Common myeloid progenitor, CD34-positive (primary cell): ENCODE measurements around the gene OSBPL10.

ENCODE experiments used
- CTCF ChIA-PET: fragments of 350-600 bp; sonication (Branson Sonifier 250); formaldehyde crosslinking; loops from one replicate; lab custom pipeline; 2021; ENCODE audit warnings: antibody characterized with exemption; lab: Charles Lee
- POLR2A ChIA-PET: fragments of 350-600 bp; sonication (Branson Sonifier 250); formaldehyde crosslinking; loops from one replicate; lab custom pipeline; 2021; ENCODE audit warnings: antibody characterized with exemption; lab: Charles Lee
- DNase-seq, 3 donors: peaks; one replicate each; pipeline versions ENCODE4 v3.0.0 to v3.0.0-alpha.2; 2013
- H3K27ac ChIP-seq, 2 experiments: 1 replicate in 1 of 2; 2 replicates in 1 of 2; pipeline ENCODE4 v1.7.0; 2013; ENCODE audit warnings: inconsistent platforms in 2 of 2, low read length in 2 of 2, mild to moderate bottlenecking in 2 of 2, low read depth in 1 of 2, moderate library complexity in 1 of 2; ENCODE audit not compliant: severe bottlenecking in 2 of 2, insufficient read depth in 1 of 2, poor library complexity in 1 of 2
- H3K27me3 ChIP-seq, 5 experiments: replicated peaks in 2 of 5; 1 replicate in 3 of 5; 2 replicates in 2 of 5; pipeline versions ENCODE4 v1.6.1 to v1.7.0; 2013; ENCODE audit warnings: low read length in 4 of 5, mild to moderate bottlenecking in 2 of 5, moderate library complexity in 2 of 5, inconsistent platforms in 1 of 5; ENCODE audit not compliant: insufficient read depth in 5 of 5, control insufficient read depth in 4 of 5
- H3K36me3 ChIP-seq, 4 experiments: 1 replicate in 2 of 4; 2 replicates in 2 of 4; pipeline versions ENCODE4 v1.6.1 to v1.7.0; 2013; ENCODE audit warnings: low read length in 3 of 4, control low read depth in 1 of 4, mild to moderate bottlenecking in 1 of 4; ENCODE audit not compliant: control insufficient read depth in 4 of 4, insufficient read depth in 4 of 4
- H3K4me1 ChIP-seq, 4 experiments: 1 replicate in 3 of 4; 2 replicates in 1 of 4; pipeline versions ENCODE4 v1.6.1 to v1.7.1; 2013; ENCODE audit warnings: low read length in 3 of 4, mild to moderate bottlenecking in 3 of 4, control low read depth in 1 of 4, inconsistent platforms in 1 of 4, moderate library complexity in 1 of 4; ENCODE audit not compliant: control insufficient read depth in 4 of 4, insufficient read depth in 4 of 4; ENCODE audit errors: control extremely low read depth in 1 of 4
- H3K4me3 ChIP-seq, 7 experiments: 1 replicate in 4 of 7; 2 replicates in 3 of 7; pipeline versions ENCODE4 v1.5.1 to v1.7.0; 2013; ENCODE audit warnings: mild to moderate bottlenecking in 7 of 7, low read length in 6 of 7, moderate library complexity in 6 of 7, inconsistent platforms in 2 of 7, low read depth in 2 of 7, control low read depth in 1 of 7; ENCODE audit not compliant: insufficient read depth in 4 of 7, control insufficient read depth in 1 of 7; ENCODE audit errors: extremely low read depth in 1 of 7
- H3K9me3 ChIP-seq, 5 experiments: 1 replicate in 4 of 5; 2 replicates in 1 of 5; pipeline versions ENCODE4 v1.6.1 to v1.7.1; 2013; ENCODE audit warnings: low read length in 4 of 5, mild to moderate bottlenecking in 2 of 5, inconsistent platforms in 1 of 5, low read depth in 1 of 5, moderate library complexity in 1 of 5; ENCODE audit not compliant: control insufficient read depth in 4 of 5, insufficient read depth in 2 of 5; ENCODE audit errors: control extremely low read depth in 1 of 5
- WGBS: methylation state at CpG from one replicate; pipeline ENCODE4 v1.1.5; 2013; ENCODE audit not compliant: insufficient coverage; 5-methylcytosine and 5-hydroxymethylcytosine counted together

OSBPL10 gene

DNA sequence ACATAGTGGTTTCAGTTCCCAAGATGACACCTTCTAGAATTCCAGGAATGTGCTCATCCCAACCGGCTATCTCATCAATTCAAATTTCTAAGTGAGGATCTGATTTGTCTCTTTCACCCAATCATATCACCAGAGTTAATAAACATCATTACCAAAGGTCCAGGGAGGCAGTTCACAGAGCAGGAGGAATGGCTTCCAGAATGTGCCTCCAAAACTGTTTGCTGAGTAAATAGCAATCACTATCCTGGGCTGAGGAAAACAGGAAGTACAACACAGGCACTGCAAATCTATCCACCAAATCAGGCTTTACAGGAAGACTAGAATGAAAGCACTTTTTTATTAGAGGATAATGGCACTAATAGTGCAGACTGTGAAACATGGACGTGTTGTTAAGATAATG is 61.5 kb downstream of the OSBPL10 start:
- H3K4me3 ChIP-seq: no peak overlapping the region
- no peaks in the 10 kb centered on the region for H3K36me3 ChIP-seq
- H3K4me1 ChIP-seq: peaks cover 0 to 16% (median 4%) of the 10 kb centered on the region in 4 experiments
- DNase-seq: no peak
- 100% methylated on average over 1 of the region's 2 CpGs for WGBS
- peaks cover 0 to 8% (median 3%) of the 10 kb centered on the region in 5 experiments for H3K9me3 ChIP-seq
- POLR2A ChIA-PET: no interaction called here
- CTCF ChIA-PET: no interaction called here
- H3K27ac ChIP-seq: no peak overlapping the region
- no peaks in the 10 kb centered on the region for H3K27me3 ChIP-seq

DNA sequence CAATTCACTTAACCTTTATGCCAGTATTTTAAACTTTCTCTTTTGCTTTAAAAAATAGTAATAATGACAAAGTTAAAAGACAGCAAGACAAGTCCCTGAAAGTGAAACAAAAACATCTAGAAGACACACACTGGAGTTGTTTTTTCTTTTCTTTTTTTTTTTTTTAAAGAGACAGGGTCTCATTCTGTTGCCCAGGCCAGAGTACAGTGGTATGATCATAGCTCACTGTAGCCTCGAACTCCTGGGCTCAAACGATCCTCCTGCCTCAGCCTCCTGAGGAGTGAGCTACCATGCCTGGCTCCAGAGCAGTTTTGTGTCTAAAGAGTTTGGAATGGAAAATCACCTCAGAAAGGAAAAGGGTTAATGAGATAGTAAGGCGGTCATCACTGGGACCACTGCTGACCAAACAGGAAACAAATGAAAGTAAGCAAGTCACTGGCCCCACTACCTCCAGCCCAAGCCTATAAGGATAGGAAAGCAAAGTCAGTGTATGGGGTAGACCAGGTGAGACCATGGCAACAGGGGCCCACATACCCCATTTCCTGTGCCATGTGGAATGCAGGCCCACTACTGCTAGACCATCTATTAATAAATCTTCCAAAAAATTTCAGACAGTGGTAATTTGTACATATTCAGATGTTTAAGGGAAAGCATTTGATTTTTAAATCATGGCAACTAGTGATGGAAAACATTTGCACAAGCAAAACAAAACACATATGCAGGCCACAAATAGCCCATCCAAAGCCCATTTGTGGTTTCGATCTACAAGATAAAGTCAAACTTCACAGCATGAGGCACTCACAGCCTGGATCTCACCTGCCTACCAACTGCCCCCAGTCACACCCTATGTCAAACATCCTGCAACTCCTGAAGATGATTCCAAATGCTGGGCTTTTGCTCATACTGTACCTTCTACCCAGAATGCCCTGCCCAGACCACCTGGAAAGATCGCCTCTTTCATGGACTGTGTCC is 62.6 kb downstream of the OSBPL10 start:
- Histone ChIP-seq H3K27ac (peak overlapping the region in 1 of 2 experiments; percentile 22), H3K9me3 (peaks cover 0 to 8% (median 3%) of the 10 kb centered on the region in 5 experiments), H3K36me3 (no peaks in the 10 kb centered on the region), H3K4me3 (peak overlapping the region in 1 of 7 experiments; percentile 50), H3K27me3 (no peaks in the 10 kb centered on the region), H3K4me1 (peaks cover 0 to 16% (median 4%) of the 10 kb centered on the region in 4 experiments)
- DNase-seq: peak; percentile 25 to 70 (median 60)
- ChIA-PET POLR2A (no interaction called here), CTCF (no interaction called here)
- 100% methylated on average over 4 of the region's 5 CpGs for WGBS

DNA sequence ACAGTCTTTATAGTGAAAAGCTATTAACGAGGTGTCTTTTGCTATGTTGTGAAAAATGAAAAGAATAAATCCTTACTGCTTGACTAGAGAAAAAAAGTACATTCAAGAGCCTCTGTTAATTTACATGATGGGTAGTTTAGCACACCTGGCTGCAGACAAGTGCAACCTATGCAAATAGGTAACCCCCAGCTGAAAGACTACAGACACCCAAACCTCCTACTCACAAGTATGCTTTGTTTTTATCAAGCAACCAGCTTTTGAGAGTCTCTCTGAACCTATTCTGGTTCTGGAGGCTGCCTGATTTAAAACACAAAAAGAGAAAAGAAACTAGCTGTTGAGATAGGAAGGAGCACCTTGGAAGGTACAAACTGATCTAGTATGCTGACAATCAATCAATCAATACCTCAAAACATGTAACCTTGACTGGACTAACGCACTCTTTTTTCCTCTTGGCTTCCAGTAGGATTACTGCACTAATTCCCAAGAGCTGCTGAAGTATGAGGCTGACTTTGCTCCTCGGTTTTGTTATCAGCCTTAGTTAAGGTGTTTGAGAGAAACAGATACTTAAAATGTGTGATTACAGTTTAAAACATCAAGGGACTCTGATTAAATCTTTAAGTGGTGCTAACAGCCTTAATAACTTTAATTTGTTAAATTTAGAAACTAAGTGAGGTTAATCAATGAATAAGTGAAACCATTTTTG is 63.6 kb downstream of the OSBPL10 start:
- H3K4me1 ChIP-seq: peaks cover 0 to 16% (median 4%) of the 10 kb centered on the region in 4 experiments
- POLR2A ChIA-PET: interaction anchor here (0.6 kb wide), 1 partner anchor 957 kb away, joined by 4 read pairs; no protein-coding TSS in a partner anchor
- no peak overlapping the region for H3K27ac ChIP-seq
- peak overlapping the region in 1 of 7 experiments; percentile 50 for H3K4me3 ChIP-seq
- peaks cover 0 to 8% (median 3%) of the 10 kb centered on the region in 5 experiments for H3K9me3 ChIP-seq
- H3K27me3 ChIP-seq: no peaks in the 10 kb centered on the region
- no peaks in the 10 kb centered on the region for H3K36me3 ChIP-seq
- CTCF ChIA-PET: no interaction called here
- DNase-seq: no peak
- WGBS: 76% methylated on average over 2 of the region's 3 CpGs

DNA sequence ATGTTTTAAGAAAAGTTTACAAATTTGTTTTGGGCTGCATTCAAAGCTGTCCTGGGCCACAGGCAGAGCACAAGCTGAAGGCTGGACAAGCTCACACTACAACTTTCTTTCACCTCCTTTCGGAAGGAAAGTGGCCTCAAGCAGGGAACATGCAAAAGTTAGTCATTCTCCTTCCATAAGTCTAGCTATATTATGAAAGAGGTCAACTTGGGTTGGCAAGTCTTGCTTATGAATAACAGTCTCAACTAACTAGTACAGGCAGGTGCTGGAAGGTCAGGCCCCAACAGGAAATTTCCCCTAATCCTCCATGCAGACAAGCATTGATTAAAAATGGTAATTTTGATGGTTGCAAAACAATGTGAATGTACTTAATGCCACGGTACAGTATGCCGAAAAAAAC is 69.4 kb downstream of the OSBPL10 start:
- Histone ChIP-seq H3K9me3 (no peaks in the 10 kb centered on the region), H3K27ac (no peak overlapping the region), H3K27me3 (no peaks in the 10 kb centered on the region), H3K4me1 (no peaks in the 10 kb centered on the region), H3K36me3 (no peaks in the 10 kb centered on the region), H3K4me3 (no peak overlapping the region)
- ChIA-PET POLR2A (interaction anchor here (0.6 kb wide), 1 partner anchor 427 kb away, joined by 6 read pairs; no protein-coding TSS in a partner anchor), CTCF (interaction anchor here (0.6 kb wide), 1 partner anchor 17 kb away, joined by 3 read pairs; no protein-coding TSS in a partner anchor)
- DNase-seq: no peak
- WGBS: no CpG with 5 or more reads among the region's 3 CpGs

DNA sequence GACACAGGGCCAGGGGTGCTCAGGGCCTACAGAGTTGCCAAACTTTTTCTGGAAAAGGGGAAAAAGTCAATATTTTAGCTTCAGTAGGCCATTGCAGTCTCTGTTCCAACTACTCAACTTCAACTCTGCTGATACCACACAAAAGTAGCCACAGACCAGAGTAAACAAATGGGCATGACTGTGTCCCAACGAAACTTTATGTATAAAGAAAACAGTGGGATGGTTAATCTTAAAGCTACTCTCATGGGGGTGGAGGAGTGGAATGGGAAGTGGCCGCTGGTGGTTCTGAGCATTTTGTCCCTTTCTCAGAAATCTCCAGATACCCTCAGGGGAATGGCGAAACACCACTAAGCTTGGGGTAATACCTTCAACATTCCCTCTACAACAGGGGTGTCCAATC is 69.9 kb downstream of the OSBPL10 start:
- ChIA-PET CTCF (interaction anchor here (0.6 to 0.7 kb wide), 2 partner anchors 17 to 201 kb away, joined by 3 read pairs; no protein-coding TSS in a partner anchor), POLR2A (no interaction called here)
- H3K36me3 ChIP-seq: no peaks in the 10 kb centered on the region
- H3K27me3 ChIP-seq: no peaks in the 10 kb centered on the region
- DNase-seq: no peak
- WGBS: no CpG with 5 or more reads among the region's 3 CpGs
- H3K9me3 ChIP-seq: no peaks in the 10 kb centered on the region
- H3K27ac ChIP-seq: no peak overlapping the region
- no peaks in the 10 kb centered on the region for H3K4me1 ChIP-seq
- H3K4me3 ChIP-seq: no peak overlapping the region

DNA sequence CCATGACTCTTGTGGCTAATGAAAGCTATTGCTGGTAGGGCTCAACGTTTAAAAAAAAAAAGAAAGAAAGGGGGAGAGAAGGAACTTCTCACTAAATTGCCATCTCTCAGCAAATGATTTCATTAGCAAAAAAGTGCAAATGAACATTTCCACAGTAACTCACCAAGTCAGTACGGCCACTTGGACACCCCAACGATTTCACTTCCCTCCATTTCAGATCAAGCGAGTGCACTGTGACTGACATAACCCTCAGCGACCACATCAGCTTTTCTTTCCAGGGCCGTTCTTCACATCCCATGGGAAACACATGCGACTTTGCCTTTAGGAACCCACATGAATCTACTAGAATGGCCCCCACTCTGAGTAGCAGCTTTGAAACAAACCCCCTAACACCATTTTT is 71.6 kb downstream of the OSBPL10 start:
- POLR2A ChIA-PET: no interaction called here
- no peak for DNase-seq
- 95% methylated on average over 7 of the region's 7 CpGs for WGBS
- H3K9me3 ChIP-seq: no peaks in the 10 kb centered on the region
- CTCF ChIA-PET: interaction anchor here (0.9 to 1.2 kb wide), 2 partner anchors 9 to 12 kb away, joined by 3 read pairs; no protein-coding TSS in a partner anchor
- H3K27me3 ChIP-seq: no peaks in the 10 kb centered on the region
- no peaks in the 10 kb centered on the region for H3K36me3 ChIP-seq
- H3K4me1 ChIP-seq: no peaks in the 10 kb centered on the region
- no peak overlapping the region for H3K27ac ChIP-seq
- no peak overlapping the region for H3K4me3 ChIP-seq
